A549 (cell line): ENCODE data around the gene CHM. TPM values are rescaled to one million over a fixed set of nuclear protein-coding genes. Genes with fewer than 3 reads are reported as not detected.

Experiments used
- ATAC-seq, 2 experiments: fragments of 200-7000 bp in 1 of 2; fragments of >200 bp in 1 of 2; cut with Nextera tagmentation in 1 of 2; cut with Tn5 transposase in 1 of 2; 3 replicates each; pipeline versions ENCODE4 v1.8.0 to v1.9.1; 2018 to 2020; ENCODE audit warnings: mild to moderate bottlenecking in 1 of 2, moderate library complexity in 1 of 2
- CTCF ChIA-PET: fragments of 300-600 bp; sonication (Branson Sonifier 250); formaldehyde crosslinking; extraction: SDS; loops from one replicate; lab custom pipeline; 2021; ENCODE audit warnings: antibody characterized with exemption, inconsistent platforms; lab: Yijun Ruan, JAX
- POLR2A ChIA-PET: fragments of 350-600 bp; formaldehyde crosslinking; extraction: SDS; loops from one replicate; lab custom pipeline; 2021; ENCODE audit warnings: antibody characterized with exemption, inconsistent platforms; lab: Yijun Ruan, JAX
- DNase-seq, 2 experiments: peaks; one replicate each; pipeline versions ENCODE4 v3.0.0 to v3.0.0-alpha.2; 2011 to 2016; ENCODE audit warnings: low read depth in 1 of 2, low spot score in 1 of 2
- FAIRE-seq: peaks from 2 replicates; lab custom pipeline; 2011; peaks lifted over from hg19 to GRCh38; lab: Jason Lieb, UNC
- H3K27ac ChIP-seq, 2 experiments: fragments of >200 bp; sonication (Bioruptor Twin); formaldehyde crosslinking; 3 replicates each; pipeline ENCODE4 v1.5.1; 2016 to 2017
- H3K4me1 ChIP-seq: fragments of >200 bp; sonication (Bioruptor Twin); formaldehyde crosslinking; 3 replicates; pipeline ENCODE4 v1.6.1; 2016
- H3K4me2 ChIP-seq: fragments of >200 bp; sonication (Bioruptor Twin); formaldehyde crosslinking; 3 replicates; pipeline ENCODE4 v1.6.1; 2016
- H3K4me3 ChIP-seq: fragments of >200 bp; sonication (Bioruptor Twin); formaldehyde crosslinking; 3 replicates; pipeline ENCODE4 v1.5.1; 2016
- H3K9me3 ChIP-seq: fragments of >200 bp; sonication (Bioruptor Twin); formaldehyde crosslinking; 3 replicates; pipeline ENCODE4 v1.6.1; 2016
- ATOH8 ChIP-seq: fragments of 250-450 bp; sonication (Bioruptor Pico); IDR thresholded peaks from 2 replicates; pipeline ENCODE4 v1.5.0; 2020; ENCODE audit warnings: low read depth, mild to moderate bottlenecking, moderate library complexity
- CBX2 ChIP-seq: fragments of 200-600 bp; sonication (generic); IDR thresholded peaks from 2 replicates; pipeline ENCODE4 v1.6.1; 2016; ENCODE audit warnings: low read depth, mild to moderate bottlenecking, borderline replicate concordance
- CBX8 ChIP-seq: fragments of 200-600 bp; sonication (generic); IDR thresholded peaks from 2 replicates; pipeline ENCODE4 v1.6.1; 2016
- EHMT2 ChIP-seq: fragments of 200-600 bp; sonication (generic); IDR thresholded peaks from 2 replicates; pipeline ENCODE4 v1.6.1; 2016; ENCODE audit warnings: antibody characterized with exemption, low read depth, mild to moderate bottlenecking, moderate library complexity
- EP300 ChIP-seq, 2 experiments: fragments of >200 bp; sonication (Bioruptor Twin); formaldehyde crosslinking; IDR thresholded peaks; 2 replicates in 1 of 2; 3 replicates in 1 of 2; pipeline ENCODE4 v1.6.1; 2016 to 2017
- FOXS1 ChIP-seq: fragments of 250-450 bp; sonication (Bioruptor Pico); IDR thresholded peaks from 2 replicates; pipeline ENCODE4 v1.5.0; 2020; ENCODE audit warnings: mild to moderate bottlenecking, moderate library complexity
- HDAC2 ChIP-seq: fragments of 200-600 bp; sonication (generic); IDR thresholded peaks from 2 replicates; pipeline ENCODE4 v1.6.1; 2016
- HES2 ChIP-seq: fragments of >200 bp; sonication (Bioruptor Twin); formaldehyde crosslinking; IDR thresholded peaks from 2 replicates; pipeline ENCODE4 v1.6.1; 2016
- HEYL ChIP-seq: fragments of 250-450 bp; sonication (Bioruptor Pico); IDR thresholded peaks from 2 replicates; pipeline ENCODE4 v1.8.0; 2021; ENCODE audit warnings: mild to moderate bottlenecking, moderate library complexity
- HMGXB4 ChIP-seq: fragments of 250-450 bp; sonication (Bioruptor Pico); IDR thresholded peaks from 2 replicates; pipeline ENCODE4 v1.5.0; 2021; ENCODE audit warnings: mild to moderate bottlenecking, moderate library complexity, borderline replicate concordance
- HOXA7 ChIP-seq: fragments of 250-450 bp; sonication (Bioruptor Pico); IDR thresholded peaks from 2 replicates; pipeline ENCODE4 v1.5.0; 2020; ENCODE audit warnings: mild to moderate bottlenecking, moderate library complexity
- HOXB13 ChIP-seq: fragments of 250-450 bp; sonication (Bioruptor Pico); IDR thresholded peaks from 2 replicates; pipeline ENCODE4 v1.5.0; 2020; ENCODE audit warnings: low read depth, mild to moderate bottlenecking, moderate library complexity
- JUNB ChIP-seq: fragments of >200 bp; sonication (Bioruptor Twin); formaldehyde crosslinking; IDR thresholded peaks from 2 replicates; pipeline ENCODE4 v1.6.1; 2016
- KDM1A ChIP-seq: fragments of 200-600 bp; sonication (generic); IDR thresholded peaks from 2 replicates; pipeline ENCODE4 v1.6.1; 2016; ENCODE audit warnings: low read depth, mild to moderate bottlenecking
- MAZ ChIP-seq: fragments of 150-350 bp; IDR thresholded peaks from 2 replicates; pipeline ENCODE4 v1.6.1; 2014; ENCODE audit warnings: antibody characterized with exemption, low read depth, low read length, borderline replicate concordance
- MYC ChIP-seq: IDR thresholded peaks from 2 replicates; pipeline ENCODE4 v1.6.1; 2012; ENCODE audit warnings: mild to moderate bottlenecking, inconsistent platforms, low read length, improper control_type of control experiment, borderline replicate concordance
- NPAS2 ChIP-seq: fragments of 250-450 bp; sonication (Bioruptor Pico); IDR thresholded peaks from 2 replicates; pipeline ENCODE4 v1.8.0; 2022; ENCODE audit warnings: mild to moderate bottlenecking, moderate library complexity, borderline replicate concordance
- PBX3 ChIP-seq: IDR thresholded peaks from 2 replicates; pipeline ENCODE4 v1.6.1; 2012
- PHF8 ChIP-seq: fragments of 200-600 bp; sonication (generic); IDR thresholded peaks from 2 replicates; pipeline ENCODE4 v1.6.1; 2016; ENCODE audit warnings: low read depth, mild to moderate bottlenecking, antibody characterized with exemption, moderate library complexity, borderline replicate concordance
- POLR2A ChIP-seq: IDR thresholded peaks from 2 replicates; pipeline ENCODE4 v1.6.1; 2012; ENCODE audit warnings: mild to moderate bottlenecking, low read length
- RNF2 ChIP-seq: fragments of 200-600 bp; sonication (generic); IDR thresholded peaks from 2 replicates; pipeline ENCODE4 v1.6.1; 2016; ENCODE audit warnings: low read depth, mild to moderate bottlenecking, antibody characterized with exemption, moderate library complexity, borderline replicate concordance
- SMC3 ChIP-seq: fragments of >200 bp; sonication (Bioruptor Twin); formaldehyde crosslinking; IDR thresholded peaks from 3 replicates; pipeline ENCODE4 v1.6.1; 2018; ENCODE audit warnings: inconsistent platforms
- TP53 ChIP-seq: fragments of 250-450 bp; sonication (Bioruptor Pico); IDR thresholded peaks from 2 replicates; pipeline ENCODE4 v1.5.0; 2021; ENCODE audit warnings: mild to moderate bottlenecking, moderate library complexity
- ZFP36 ChIP-seq: fragments of 450-650 bp; IDR thresholded peaks from 2 replicates; pipeline ENCODE4 v1.6.1; 2014; ENCODE audit warnings: borderline replicate concordance; ENCODE audit not compliant: partially characterized antibody
- WGBS: methylation state at CpG from one replicate; pipeline ENCODE4 v1.1.6; 2017; ENCODE audit errors: missing lambda C conversion rate; 5-methylcytosine and 5-hydroxymethylcytosine counted together
- polyA plus RNA-seq, 4 experiments: library from polyadenylated mRNA; depleted of rRNA in 3 of 4; stranded (reverse); fragments of >200 nt; fragmentation: RNase III in 1 of 4; extraction: RNeasy Plus Mini Kit Qiagen cat#74134 plus additional on column Dnase treatment in 1 of 4; gene quantifications; 2 replicates in 3 of 4; 3 replicates in 1 of 4; pipeline ENCODE4 v1.2.3, GENCODE V29; 2011 to 2017
- TF ChIP-seq, protein P1 (sequence below): fragments of >200 bp; sonication (Bioruptor Twin); formaldehyde crosslinking; IDR thresholded peaks from 3 replicates; pipeline ENCODE4 v1.5.1; 2016
- TF ChIP-seq, protein P2 (sequence below): fragments of 150-350 bp; IDR thresholded peaks from 2 replicates; pipeline ENCODE4 v1.6.1; 2014; ENCODE audit warnings: low read depth, mild to moderate bottlenecking, low read length
- TF ChIP-seq, protein P3 (sequence below): fragments of >200 bp; sonication (Bioruptor Twin); formaldehyde crosslinking; IDR thresholded peaks from 3 replicates; pipeline ENCODE4 v1.6.1; 2016

CHM gene
- polyA plus RNA-seq, 2 of the 4 experiments (the other 2 are of a cell fraction): 13.9 to 23.7 TPM

DNA sequence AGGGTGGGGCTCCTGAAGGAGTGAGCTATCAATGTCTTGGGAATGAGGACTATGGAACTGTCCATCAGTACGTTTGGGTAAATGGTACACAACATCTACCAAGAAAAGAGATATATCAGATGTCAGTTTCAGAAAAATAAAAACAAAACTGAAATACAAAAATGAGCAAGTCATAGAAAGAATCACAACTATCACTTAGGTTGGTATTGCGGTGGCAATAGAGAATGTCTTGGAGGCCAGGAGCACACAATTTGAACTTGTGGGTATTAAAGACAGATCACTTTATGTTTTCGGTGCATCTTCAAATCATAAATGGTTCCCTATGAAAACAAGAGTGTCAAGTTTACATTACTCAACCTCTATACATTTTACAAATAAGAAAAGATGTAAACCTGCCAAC is 176.8 kb downstream of the CHM start:
- Histone ChIP-seq H3K9me3 (no peaks in the 10 kb centered on the region; the same call in 2 of the 3 replicates), H3K27ac (no peak overlapping the region), H3K4me3 (no peak overlapping the region), H3K4me2 (no peak overlapping the region), H3K4me1 (no peaks in the 10 kb centered on the region)
- TF ChIP-seq NPAS2 (CRISPR knock-in tag): no peak
- no peak for TF ChIP-seq CBX8
- TF ChIP-seq SMC3: no peak
- no peak for TF ChIP-seq HDAC2
- no peak for TF ChIP-seq PHF8
- no peak for TF ChIP-seq HES2
- no peak for TF ChIP-seq EHMT2
- TF ChIP-seq KDM1A: no peak
- 89% methylated on average over 3 of the region's 3 CpGs for WGBS
- DNase-seq (no peak), ATAC-seq (no peak), FAIRE-seq (no peak)
- POLR2A ChIA-PET: no interaction called here
- CTCF ChIA-PET: no interaction called here

GRCh38 chrX:85865324-85865723 is 182.0 kb downstream of the CHM start:
- FAIRE-seq (no peak), ATAC-seq (no peak), DNase-seq (no peak)
- H3K4me3 ChIP-seq: no peak overlapping the region
- no peaks in the 10 kb centered on the region; the same call in 2 of the 3 replicates for H3K9me3 ChIP-seq
- ChIA-PET POLR2A (no interaction called here), CTCF (no interaction called here)
- H3K27ac ChIP-seq: no peak overlapping the region
- TF ChIP-seq CBX2 (no peak), HEYL (CRISPR knock-in tag) (no peak), TP53 (CRISPR knock-in tag) (no peak)
- TF ChIP-seq, protein P1, sequence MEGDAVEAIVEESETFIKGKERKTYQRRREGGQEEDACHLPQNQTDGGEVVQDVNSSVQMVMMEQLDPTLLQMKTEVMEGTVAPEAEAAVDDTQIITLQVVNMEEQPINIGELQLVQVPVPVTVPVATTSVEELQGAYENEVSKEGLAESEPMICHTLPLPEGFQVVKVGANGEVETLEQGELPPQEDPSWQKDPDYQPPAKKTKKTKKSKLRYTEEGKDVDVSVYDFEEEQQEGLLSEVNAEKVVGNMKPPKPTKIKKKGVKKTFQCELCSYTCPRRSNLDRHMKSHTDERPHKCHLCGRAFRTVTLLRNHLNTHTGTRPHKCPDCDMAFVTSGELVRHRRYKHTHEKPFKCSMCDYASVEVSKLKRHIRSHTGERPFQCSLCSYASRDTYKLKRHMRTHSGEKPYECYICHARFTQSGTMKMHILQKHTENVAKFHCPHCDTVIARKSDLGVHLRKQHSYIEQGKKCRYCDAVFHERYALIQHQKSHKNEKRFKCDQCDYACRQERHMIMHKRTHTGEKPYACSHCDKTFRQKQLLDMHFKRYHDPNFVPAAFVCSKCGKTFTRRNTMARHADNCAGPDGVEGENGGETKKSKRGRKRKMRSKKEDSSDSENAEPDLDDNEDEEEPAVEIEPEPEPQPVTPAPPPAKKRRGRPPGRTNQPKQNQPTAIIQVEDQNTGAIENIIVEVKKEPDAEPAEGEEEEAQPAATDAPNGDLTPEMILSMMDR: no peak
- TF ChIP-seq, protein P2, sequence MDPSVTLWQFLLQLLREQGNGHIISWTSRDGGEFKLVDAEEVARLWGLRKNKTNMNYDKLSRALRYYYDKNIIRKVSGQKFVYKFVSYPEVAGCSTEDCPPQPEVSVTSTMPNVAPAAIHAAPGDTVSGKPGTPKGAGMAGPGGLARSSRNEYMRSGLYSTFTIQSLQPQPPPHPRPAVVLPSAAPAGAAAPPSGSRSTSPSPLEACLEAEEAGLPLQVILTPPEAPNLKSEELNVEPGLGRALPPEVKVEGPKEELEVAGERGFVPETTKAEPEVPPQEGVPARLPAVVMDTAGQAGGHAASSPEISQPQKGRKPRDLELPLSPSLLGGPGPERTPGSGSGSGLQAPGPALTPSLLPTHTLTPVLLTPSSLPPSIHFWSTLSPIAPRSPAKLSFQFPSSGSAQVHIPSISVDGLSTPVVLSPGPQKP: no peak
- TF ChIP-seq, protein P3, sequence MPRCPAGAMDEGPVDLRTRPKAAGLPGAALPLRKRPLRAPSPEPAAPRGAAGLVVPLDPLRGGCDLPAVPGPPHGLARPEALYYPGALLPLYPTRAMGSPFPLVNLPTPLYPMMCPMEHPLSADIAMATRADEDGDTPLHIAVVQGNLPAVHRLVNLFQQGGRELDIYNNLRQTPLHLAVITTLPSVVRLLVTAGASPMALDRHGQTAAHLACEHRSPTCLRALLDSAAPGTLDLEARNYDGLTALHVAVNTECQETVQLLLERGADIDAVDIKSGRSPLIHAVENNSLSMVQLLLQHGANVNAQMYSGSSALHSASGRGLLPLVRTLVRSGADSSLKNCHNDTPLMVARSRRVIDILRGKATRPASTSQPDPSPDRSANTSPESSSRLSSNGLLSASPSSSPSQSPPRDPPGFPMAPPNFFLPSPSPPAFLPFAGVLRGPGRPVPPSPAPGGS: no peak
- H3K4me2 ChIP-seq: no peak overlapping the region
- H3K4me1 ChIP-seq: no peaks in the 10 kb centered on the region

GRCh38 chrX:85859426-85859825 is 187.9 kb downstream of the CHM start:
- ATAC-seq (no peak), FAIRE-seq (peak; percentile 54), DNase-seq (no peak)
- ChIA-PET POLR2A (no interaction called here), CTCF (no interaction called here)
- Histone ChIP-seq H3K4me1 (no peaks in the 10 kb centered on the region), H3K4me3 (no peak overlapping the region), H3K27ac (no peak overlapping the region), H3K4me2 (no peak overlapping the region), H3K9me3 (no peaks in the 10 kb centered on the region)
- no peak for TF ChIP-seq HOXA7
- TF ChIP-seq FOXS1: no peak
- TF ChIP-seq EP300 (IDR thresholded peaks at IDR 0.05): no peak
- TF ChIP-seq JUNB: no peak
- TF ChIP-seq MAZ: no peak
- TF ChIP-seq HMGXB4 (CRISPR knock-in tag): no peak
- TF ChIP-seq ZFP36: no peak
- no peak for TF ChIP-seq POLR2A
- no peak for TF ChIP-seq RNF2
- no peak for TF ChIP-seq ATOH8
- TF ChIP-seq MYC: no peak
- no peak for TF ChIP-seq HOXB13 (CRISPR knock-in tag)
- TF ChIP-seq KDM1A: no peak
- TF ChIP-seq PBX3: no peak
